GM18508 (cell line): ENCODE measurements around the gene MAP6.

ENCODE experiments used
- ATAC-seq: cut with Tn5 transposase; IDR thresholded peaks from one replicate; pipeline ENCODE4 v1.9.1; 2021; ENCODE audit warnings: moderate number of reproducible peaks; ENCODE audit not compliant: insufficient read depth, unreplicated experiment

Gene MAP6

GRCh38 chr11:75576017-75576416 is 92.8 kb downstream of the MAP6 start:
- no peak for ATAC-seq

- no peak for ATAC-seq
Observed at GRCh38 chr11:75574698-75575602, 93.9 kb downstream of the MAP6 start.

GRCh38 chr11:75572744-75573143 is 96.1 kb downstream of the MAP6 start:
- ATAC-seq: no peak

- ATAC-seq: no peak
Observed at GRCh38 chr11:75571625-75572024, 97.2 kb downstream of the MAP6 start.

GRCh38 chr11:75570559-75571139 is 98.2 kb downstream of the MAP6 start:
- ATAC-seq: no peak

GRCh38 chr11:75568616-75569219 is 100.1 kb downstream of the MAP6 start:
- no peak for ATAC-seq

GRCh38 chr11:75567971-75568370 is 100.9 kb downstream of the MAP6 start:
- no peak for ATAC-seq

- ATAC-seq: no peak
Observed at GRCh38 chr11:75566763-75567279, 102.0 kb downstream of the MAP6 start.

- no peak for ATAC-seq
Observed at GRCh38 chr11:75565916-75566762, 102.7 kb downstream of the MAP6 start.

GRCh38 chr11:75565221-75565814 is 103.5 kb downstream of the MAP6 start:
- ATAC-seq: no peak

GRCh38 chr11:75563978-75564552 is 104.8 kb downstream of the MAP6 start:
- ATAC-seq: no peak

GRCh38 chr11:75563501-75563977 is 105.3 kb downstream of the MAP6 start:
- ATAC-seq: no peak

- no peak for ATAC-seq
Observed at GRCh38 chr11:75562836-75563484, 105.9 kb downstream of the MAP6 start.

GRCh38 chr11:75562048-75562835 is 106.6 kb downstream of the MAP6 start, which contains the start of gene SERPINH1:
TSS of gene SERPINH1 (plus strand) at chr11:75562253. CDS start at chr11:75566350, 4,097 bp downstream.
- ATAC-seq: no peak

GRCh38 chr11:75561426-75562047 is 107.3 kb downstream of the MAP6 start:
- no peak for ATAC-seq

- no peak for ATAC-seq
Observed at GRCh38 chr11:75560644-75561043, 108.2 kb downstream of the MAP6 start.
